CD4-positive, alpha-beta T cell (primary cell): ENCODE data around the gene ABCA5. TPM values are rescaled to one million over a fixed set of nuclear protein-coding genes. Genes with fewer than 3 reads are reported as not detected.

Source experiments
- ATAC-seq: fragments of 200-7000 bp; cut with Tn5 transposase; one replicate; pipeline ENCODE4 v1.10.0; 2022; ENCODE audit warnings: mild to moderate bottlenecking; ENCODE audit not compliant: poor library complexity
- CTCF ChIA-PET: fragments of 350-600 bp; sonication (Branson Sonifier 250); formaldehyde crosslinking; loops from one replicate; lab custom pipeline; 2021; ENCODE audit warnings: antibody characterized with exemption, inconsistent platforms; lab: Charles Lee
- POLR2A ChIA-PET: fragments of 350-600 bp; sonication (Branson Sonifier 250); formaldehyde crosslinking; loops from one replicate; lab custom pipeline; 2021; ENCODE audit warnings: antibody characterized with exemption, inconsistent platforms; lab: Charles Lee
- DNase-seq, 14 experiments: peaks; one replicate each; pipeline ENCODE4 v3.0.0-alpha.2; 2013 to 2020; ENCODE audit warnings: mixed read lengths in 2 of 14
- H3K27ac ChIP-seq, 2 donors: one replicate each; pipeline versions ENCODE4 v1.5.1 to v1.7.0; 2013; ENCODE audit warnings: low read length in 2 of 2, low read depth in 1 of 2, mild to moderate bottlenecking in 1 of 2
- H3K27me3 ChIP-seq, 2 experiments: 1 replicate in 1 of 2; 2 replicates in 1 of 2; pipeline versions ENCODE4 v1.6.1 to v1.7.0; 2013; ENCODE audit warnings: low read length in 2 of 2, control low read depth in 1 of 2, mild to moderate bottlenecking in 1 of 2, moderate library complexity in 1 of 2; ENCODE audit not compliant: insufficient read depth in 2 of 2, control insufficient read depth in 1 of 2
- H3K36me3 ChIP-seq: one replicate; pipeline ENCODE4 v1.6.1; 2013; ENCODE audit warnings: low read length, control low read depth; ENCODE audit not compliant: insufficient read depth
- H3K4me1 ChIP-seq: one replicate; pipeline ENCODE4 v1.6.1; 2013; ENCODE audit warnings: low read length, control low read depth; ENCODE audit not compliant: insufficient read depth
- H3K4me3 ChIP-seq: one replicate; pipeline ENCODE4 v1.5.1; 2013; ENCODE audit warnings: mild to moderate bottlenecking, low read length, moderate library complexity
- H3K9me3 ChIP-seq, 2 experiments: 1 replicate in 1 of 2; 2 replicates in 1 of 2; pipeline versions ENCODE4 v1.6.1 to v1.7.0; 2013; ENCODE audit warnings: low read length in 2 of 2, mild to moderate bottlenecking in 2 of 2, control low read depth in 1 of 2, moderate library complexity in 1 of 2; ENCODE audit not compliant: control insufficient read depth in 1 of 2, insufficient read depth in 1 of 2
- H3K27ac Mint-ChIP-seq: one replicate; pipeline ENCODE4 v1.8.0; 2020; ENCODE audit warnings: mixed read lengths
- H3K27me3 Mint-ChIP-seq: one replicate; pipeline ENCODE4 v1.8.0; 2021; ENCODE audit warnings: mixed read lengths
- H3K36me3 Mint-ChIP-seq: one replicate; pipeline ENCODE4 v1.8.0; 2021; ENCODE audit warnings: low read depth, mixed read lengths
- H3K4me1 Mint-ChIP-seq: one replicate; pipeline ENCODE4 v1.8.0; 2021; ENCODE audit warnings: low read depth, mixed read lengths
- H3K4me3 Mint-ChIP-seq: one replicate; pipeline ENCODE4 v1.8.0; 2020; ENCODE audit warnings: mild to moderate bottlenecking, mixed read lengths
- H3K9me3 Mint-ChIP-seq: one replicate; pipeline ENCODE4 v1.8.0; 2020; ENCODE audit warnings: mixed read lengths
- intact Hi-C, 2 experiments: fragments of 100-400 bp; cut with DNase I in 1 of 2; cut with micrococcal nuclease in 1 of 2; formaldehyde crosslinking; loops; one replicate each; pipeline versions ENCODE4 v1.15.1 to v1.9.0; 2023 to 2025; cut with DNase I, micrococcal nuclease
- total RNA-seq, 174 experiments: library from RNA in 2 of 174; stranded (reverse) in 2 of 174; gene quantifications; one replicate each; pipeline ENCODE4 v1.2.3 and lab custom pipeline; 2021 to 2026
- TF ChIP-seq, protein P1 (sequence below): fragments of 200-600 bp; IDR thresholded peaks from one replicate; pipeline ENCODE4 v1.8.0; 2022; ENCODE audit warnings: antibody characterized with exemption, mild to moderate bottlenecking

Gene ABCA5
- total RNA-seq, 2 experiments from 2014 or later, result 33.4 to 34.9 TPM

DNA sequence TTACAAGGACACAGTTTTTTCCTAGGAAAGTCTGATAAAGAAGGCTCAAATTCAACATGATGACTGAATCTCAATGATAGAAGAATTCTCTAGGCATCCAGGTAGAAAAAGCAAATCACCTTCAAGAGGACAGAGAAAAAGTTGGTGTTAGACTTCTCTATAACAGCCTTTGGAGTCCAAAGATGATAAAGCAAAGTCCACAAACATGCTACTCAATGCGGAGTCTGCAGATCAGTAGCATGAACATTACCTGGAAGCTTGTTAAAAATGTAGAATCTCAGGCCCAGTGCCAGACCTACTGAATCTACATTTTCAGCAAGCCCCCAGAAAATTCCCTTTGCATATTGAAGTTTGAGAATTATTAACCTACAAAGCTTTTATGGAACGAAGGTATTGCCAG, 46.1 kb upstream of the ABCA5 start:
- Histone ChIP-seq H3K9me3 (no peaks in the 10 kb centered on the region), H3K4me1 (peaks cover 6% of the 10 kb centered on the region), H3K4me3 (no peak overlapping the region), H3K36me3 (no peaks in the 10 kb centered on the region), H3K27ac (no peak overlapping the region), H3K27me3 (no peaks in the 10 kb centered on the region)
- Mint-ChIP-seq H3K9me3 (no peaks in the 10 kb centered on the region), H3K27me3 (peaks cover 13% of the 10 kb centered on the region), H3K4me3 (no peak overlapping the region), H3K36me3 (no peaks in the 10 kb centered on the region), H3K27ac (no peak overlapping the region), H3K4me1 (no peaks in the 10 kb centered on the region)
- CTCF ChIA-PET, result no interaction called here
- ATAC-seq, result no peak
- no peak for DNase-seq
- intact Hi-C loops, result no loop called here
- TF ChIP-seq, protein P1, sequence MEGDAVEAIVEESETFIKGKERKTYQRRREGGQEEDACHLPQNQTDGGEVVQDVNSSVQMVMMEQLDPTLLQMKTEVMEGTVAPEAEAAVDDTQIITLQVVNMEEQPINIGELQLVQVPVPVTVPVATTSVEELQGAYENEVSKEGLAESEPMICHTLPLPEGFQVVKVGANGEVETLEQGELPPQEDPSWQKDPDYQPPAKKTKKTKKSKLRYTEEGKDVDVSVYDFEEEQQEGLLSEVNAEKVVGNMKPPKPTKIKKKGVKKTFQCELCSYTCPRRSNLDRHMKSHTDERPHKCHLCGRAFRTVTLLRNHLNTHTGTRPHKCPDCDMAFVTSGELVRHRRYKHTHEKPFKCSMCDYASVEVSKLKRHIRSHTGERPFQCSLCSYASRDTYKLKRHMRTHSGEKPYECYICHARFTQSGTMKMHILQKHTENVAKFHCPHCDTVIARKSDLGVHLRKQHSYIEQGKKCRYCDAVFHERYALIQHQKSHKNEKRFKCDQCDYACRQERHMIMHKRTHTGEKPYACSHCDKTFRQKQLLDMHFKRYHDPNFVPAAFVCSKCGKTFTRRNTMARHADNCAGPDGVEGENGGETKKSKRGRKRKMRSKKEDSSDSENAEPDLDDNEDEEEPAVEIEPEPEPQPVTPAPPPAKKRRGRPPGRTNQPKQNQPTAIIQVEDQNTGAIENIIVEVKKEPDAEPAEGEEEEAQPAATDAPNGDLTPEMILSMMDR, result no peak
- POLR2A ChIA-PET, result no interaction called here

DNA sequence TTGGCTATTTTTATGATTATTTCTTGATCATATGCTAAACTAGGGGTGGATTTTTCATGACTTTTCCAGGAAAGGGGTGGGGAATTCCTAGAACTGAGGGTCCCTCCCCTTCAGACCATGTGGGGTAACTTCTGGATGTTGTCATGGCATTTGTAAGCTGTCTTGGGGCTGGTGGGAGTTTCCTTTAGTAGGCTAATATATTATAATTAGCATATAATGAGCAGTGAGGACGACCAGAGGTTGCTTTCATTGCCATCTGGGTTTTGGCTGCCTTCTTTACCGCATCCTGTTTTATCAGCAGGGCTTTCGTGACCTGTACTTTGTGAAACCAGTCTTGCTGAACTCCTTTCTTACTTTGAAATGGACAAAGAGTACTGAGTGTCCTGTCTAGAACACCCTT, 40.4 kb upstream of the ABCA5 start:
- POLR2A ChIA-PET, result no interaction called here
- ATAC-seq, result no peak
- no peaks in the 10 kb centered on the region for H3K4me1 Mint-ChIP-seq

DNA sequence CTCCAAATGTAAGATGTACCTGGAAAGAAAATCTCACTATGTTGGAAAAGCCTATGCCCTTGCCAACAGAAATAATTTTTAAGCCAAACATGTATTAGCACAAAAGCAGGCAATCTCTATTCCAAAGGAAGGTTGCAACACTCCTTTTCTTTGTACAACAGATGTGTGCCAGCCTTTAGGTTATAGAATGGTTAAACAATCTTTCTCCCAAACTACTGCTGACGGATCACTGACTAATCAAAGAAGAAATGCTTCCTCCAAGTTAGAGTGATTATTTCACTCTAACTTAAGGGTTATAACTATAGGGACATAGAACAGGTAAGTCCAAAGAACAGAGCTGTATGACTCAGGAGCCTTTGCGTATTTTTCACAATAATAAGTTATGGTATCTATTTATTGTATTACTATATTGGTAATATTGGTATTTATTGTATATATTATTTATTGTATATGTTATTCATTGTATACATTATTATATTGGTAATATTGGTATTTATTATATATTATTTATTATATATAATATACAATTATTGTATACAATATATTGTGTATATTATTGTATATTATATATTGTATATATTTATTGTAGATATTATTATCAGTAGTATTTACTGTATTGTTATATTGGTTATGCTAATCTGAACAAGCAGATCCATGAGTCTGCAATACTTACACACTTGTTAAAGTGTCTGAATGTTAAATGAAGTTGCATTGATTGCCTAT, 36.7 kb upstream of the ABCA5 start:
- intact Hi-C loops, result no loop called here
- TF ChIP-seq, protein P1, result no peak
- Mint-ChIP-seq H3K27me3 (peaks cover 12% of the 10 kb centered on the region), H3K4me1 (no peaks in the 10 kb centered on the region), H3K4me3 (no peak overlapping the region), H3K36me3 (no peaks in the 10 kb centered on the region), H3K27ac (no peak overlapping the region), H3K9me3 (no peaks in the 10 kb centered on the region)
- POLR2A ChIA-PET, result no interaction called here
- Histone ChIP-seq H3K4me1 (no peaks in the 10 kb centered on the region), H3K9me3 (no peaks in the 10 kb centered on the region), H3K27me3 (peaks cover 0 to 7% of the 10 kb centered on the region in 2 experiments), H3K36me3 (no peaks in the 10 kb centered on the region), H3K4me3 (no peak overlapping the region), H3K27ac (no peak overlapping the region)
- CTCF ChIA-PET, result no interaction called here
- ATAC-seq (no peak), DNase-seq (no peak)

More for the DNA sequence above, 40.4 kb upstream of the ABCA5 start:
- Histone ChIP-seq H3K27me3 (peaks cover 0 to 7% of the 10 kb centered on the region in 2 experiments), H3K27ac (no peak overlapping the region), H3K4me3 (no peak overlapping the region), H3K36me3 (no peaks in the 10 kb centered on the region), H3K4me1 (no peaks in the 10 kb centered on the region), H3K9me3 (no peaks in the 10 kb centered on the region)
- no peaks in the 10 kb centered on the region for H3K9me3 Mint-ChIP-seq
- TF ChIP-seq, protein P1, result no peak
- no peak overlapping the region for H3K27ac Mint-ChIP-seq
- CTCF ChIA-PET, result no interaction called here
- H3K36me3 Mint-ChIP-seq, result no peaks in the 10 kb centered on the region
- no peak overlapping the region for H3K4me3 Mint-ChIP-seq
- no peak for DNase-seq
- peaks cover 21% of the 10 kb centered on the region for H3K27me3 Mint-ChIP-seq
- intact Hi-C loops, result no loop called here
